BJ (cell line): Measurements from ENCODE around the gene SAV1. TPM values are rescaled to one million over a fixed set of nuclear protein-coding genes. Genes with fewer than 3 reads are reported as not detected.

ENCODE experiments used
- CTCF ChIA-PET: fragments of 350-600 bp; formaldehyde crosslinking; extraction: SDS; loops from one replicate; lab custom pipeline; 2021; ENCODE audit warnings: antibody characterized with exemption, inconsistent platforms; lab: Yijun Ruan, JAX
- POLR2A ChIA-PET: fragments of 300-600 bp; sonication (Branson Sonifier 250); formaldehyde crosslinking; extraction: SDS; loops from one replicate; lab custom pipeline; 2021; ENCODE audit warnings: antibody characterized with exemption; lab: Charles Lee
- DNase-seq: peaks from one replicate; pipeline ENCODE4 v3.0.0-alpha.2; 2011; ENCODE audit warnings: low read depth
- H3K27me3 ChIP-seq: 2 replicates; pipeline ENCODE4 v1.6.0; 2011; ENCODE audit warnings: low read length; ENCODE audit not compliant: control insufficient read depth, insufficient read depth
- H3K36me3 ChIP-seq: 2 replicates; pipeline ENCODE4 v1.5.1; 2011; ENCODE audit warnings: low read length; ENCODE audit not compliant: control insufficient read depth, insufficient read depth
- H3K4me3 ChIP-seq: 2 replicates; pipeline ENCODE4 v1.5.1; 2011; ENCODE audit warnings: low read depth, mild to moderate bottlenecking, control low read depth, low read length
- CTCF ChIP-seq: IDR thresholded peaks from 2 replicates; pipeline ENCODE4 v1.5.1; 2011; ENCODE audit warnings: low read depth, mild to moderate bottlenecking, control low read depth, inconsistent platforms, low read length, moderate library complexity; ENCODE audit not compliant: insufficient read depth
- polyA plus RNA-seq: library from polyadenylated mRNA; depleted of rRNA; stranded (reverse); fragments of >200 nt; gene quantifications from 2 replicates; pipeline ENCODE4 v1.2.3, GENCODE V29; 2011

The SAV1 gene
- polyA plus RNA-seq, 1 experiment = 10.4 TPM

GRCh38 chr14:50656776-50657175, 11.3 kb downstream of the SAV1 start:
- Histone ChIP-seq H3K4me3 (no peak overlapping the region), H3K36me3 (no peaks in the 10 kb centered on the region; the same call in 1 of the 2 replicates), H3K27me3 (no peaks in the 10 kb centered on the region)
- no peak for DNase-seq
- ChIA-PET CTCF (interaction anchor here (1.3 kb wide), 1 partner anchor 16 kb away, joined by 3 read pairs; no protein-coding TSS in a partner anchor), POLR2A (interaction anchor here (0.7 kb wide), 1 partner anchor 1025 kb away, joined by 13 read pairs; no protein-coding TSS in a partner anchor)
- no peak for TF ChIP-seq CTCF

- ChIA-PET POLR2A (no interaction called here), CTCF (interaction anchor here (0.8 to 1.2 kb wide), 2 partner anchors 21 to 65 kb away, joined by 3 to 4 read pairs; no protein-coding TSS in a partner anchor)
- H3K27me3 ChIP-seq = no peaks in the 10 kb centered on the region
- no peak for DNase-seq
- no peak overlapping the region for H3K4me3 ChIP-seq
- H3K36me3 ChIP-seq = no peaks in the 10 kb centered on the region
- TF ChIP-seq CTCF = no peak
These were observed 18.4 kb downstream of the SAV1 start for GRCh38 chr14:50649691-50650090.

- Histone ChIP-seq H3K4me3 (no peak overlapping the region), H3K36me3 (no peaks in the 10 kb centered on the region), H3K27me3 (no peaks in the 10 kb centered on the region)
- DNase-seq = no peak
- no peak for TF ChIP-seq CTCF
- ChIA-PET POLR2A (no interaction called here), CTCF (no interaction called here)
These were observed 20.4 kb downstream of the SAV1 start for GRCh38 chr14:50647753-50648152.

GRCh38 chr14:50647282-50647681, 20.8 kb downstream of the SAV1 start:
- Histone ChIP-seq H3K36me3 (no peaks in the 10 kb centered on the region), H3K4me3 (no peak overlapping the region), H3K27me3 (no peaks in the 10 kb centered on the region)
- no peak for DNase-seq
- ChIA-PET CTCF (interaction anchor here (0.7 kb wide), 1 partner anchor 68 kb away, joined by 3 read pairs; no protein-coding TSS in a partner anchor), POLR2A (no interaction called here)
- no peak for TF ChIP-seq CTCF

GRCh38 chr14:50635141-50635540, 33.0 kb downstream of the SAV1 start:
- no peaks in the 10 kb centered on the region for H3K27me3 ChIP-seq
- ChIA-PET POLR2A (no interaction called here), CTCF (interaction anchor here (1.1 kb wide), 1 partner anchor 141 kb away, joined by 3 read pairs; no protein-coding TSS in a partner anchor)
- no peak overlapping the region for H3K4me3 ChIP-seq
- DNase-seq = no peak
- H3K36me3 ChIP-seq = peaks cover 1% of the 10 kb centered on the region
- no peak for TF ChIP-seq CTCF
